Measurements from ENCODE around the gene TRAF5. TPM values are rescaled to one million over a fixed set of nuclear protein-coding genes. Genes with fewer than 3 reads are reported as not detected.
"Not testable (repeated sequence)": the region's sequence is repeated elsewhere in the genome, so short reads cannot be mapped to it uniquely, and the experiment has no call there.

TRAF5 gene
- total and polyA plus RNA-seq, 4 donors, result 4.3 to 25.9 (median 6.5) TPM

DNA sequence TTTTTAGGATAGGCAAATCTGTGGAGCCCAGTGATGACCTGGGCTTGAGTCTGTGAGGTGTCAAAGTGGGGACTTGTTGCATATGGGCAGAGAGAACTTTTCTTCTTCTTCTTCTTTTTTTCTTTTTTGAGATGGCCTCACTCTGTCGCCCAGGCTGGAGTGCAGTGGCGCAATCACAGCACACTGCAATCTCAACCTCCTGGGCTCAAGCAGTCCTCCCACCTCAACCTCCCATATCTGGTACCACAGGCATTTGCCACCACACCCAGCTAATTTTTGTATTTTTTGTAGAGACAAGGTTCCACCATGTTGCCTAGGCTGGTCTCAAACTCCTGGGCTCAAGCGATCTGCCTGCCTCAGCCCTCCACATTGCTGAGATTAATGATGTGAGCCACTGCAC is 85.0 kb downstream of the TRAF5 start:
- no peaks in the 10 kb centered on the region for H3K4me1 ChIP-seq (ENCODE audit: control insufficient read depth in 5 of 5, insufficient read depth in 5 of 5, low read length in 5 of 5)
- WGBS, 2 donors, result 83 to 92% methylated on average over 3 of the region's 3 CpGs

DNA sequence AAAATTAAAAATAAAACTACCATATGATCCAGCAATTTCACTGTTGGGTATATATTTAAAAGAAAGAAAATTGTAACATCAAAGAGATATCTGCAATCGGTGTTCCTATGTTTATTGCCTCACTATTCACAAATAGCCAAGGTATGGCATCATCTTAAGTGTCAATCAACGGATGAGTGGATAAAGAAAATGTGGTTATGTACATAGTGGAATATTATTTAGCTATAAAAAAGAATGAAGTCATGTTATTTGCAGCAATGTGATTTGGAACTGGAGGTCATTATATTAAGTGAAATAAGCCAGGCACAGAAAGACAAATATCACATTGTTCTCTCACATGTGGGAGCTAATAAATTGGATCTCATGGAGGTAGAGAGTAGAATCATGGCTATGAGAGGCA is 89.1 kb downstream of the TRAF5 start:
- TF ChIP-seq, protein P1, sequence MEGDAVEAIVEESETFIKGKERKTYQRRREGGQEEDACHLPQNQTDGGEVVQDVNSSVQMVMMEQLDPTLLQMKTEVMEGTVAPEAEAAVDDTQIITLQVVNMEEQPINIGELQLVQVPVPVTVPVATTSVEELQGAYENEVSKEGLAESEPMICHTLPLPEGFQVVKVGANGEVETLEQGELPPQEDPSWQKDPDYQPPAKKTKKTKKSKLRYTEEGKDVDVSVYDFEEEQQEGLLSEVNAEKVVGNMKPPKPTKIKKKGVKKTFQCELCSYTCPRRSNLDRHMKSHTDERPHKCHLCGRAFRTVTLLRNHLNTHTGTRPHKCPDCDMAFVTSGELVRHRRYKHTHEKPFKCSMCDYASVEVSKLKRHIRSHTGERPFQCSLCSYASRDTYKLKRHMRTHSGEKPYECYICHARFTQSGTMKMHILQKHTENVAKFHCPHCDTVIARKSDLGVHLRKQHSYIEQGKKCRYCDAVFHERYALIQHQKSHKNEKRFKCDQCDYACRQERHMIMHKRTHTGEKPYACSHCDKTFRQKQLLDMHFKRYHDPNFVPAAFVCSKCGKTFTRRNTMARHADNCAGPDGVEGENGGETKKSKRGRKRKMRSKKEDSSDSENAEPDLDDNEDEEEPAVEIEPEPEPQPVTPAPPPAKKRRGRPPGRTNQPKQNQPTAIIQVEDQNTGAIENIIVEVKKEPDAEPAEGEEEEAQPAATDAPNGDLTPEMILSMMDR (IDR thresholded peaks at IDR 0.05; ENCODE audit: control extremely low read depth, extremely low read depth), result no peak
- no peak overlapping the region for H3K27ac ChIP-seq (ENCODE audit: low read depth in 1 of 2, low read length in 1 of 2)
- H3K9ac ChIP-seq (ENCODE audit: insufficient read depth in 1 of 2, low read length in 2 of 2), result no peak overlapping the region
- 93 to 95% methylated on average over 2 of the region's 2 CpGs for WGBS, 2 donors
- peaks cover 0 to 4% (median 0%) of the 10 kb centered on the region in 5 donors for H3K4me1 ChIP-seq (ENCODE audit: control insufficient read depth in 5 of 5, insufficient read depth in 5 of 5, low read length in 5 of 5)
- no peak for DNase-seq
- no peak overlapping the region for H3K4me3 ChIP-seq
- ATAC-seq (ENCODE audit: insufficient read depth, low FRiP score), result no peak
- peaks cover 0 to 3% (median 0%) of the 10 kb centered on the region in 3 donors for H3K27me3 ChIP-seq (ENCODE audit: control insufficient read depth in 3 of 3, insufficient read depth in 3 of 3, low read length in 2 of 3)
- no peaks in the 10 kb centered on the region for H3K9me3 ChIP-seq (ENCODE audit: control insufficient read depth in 4 of 4, insufficient read depth in 3 of 4, low read length in 3 of 4)
- H3K36me3 ChIP-seq (ENCODE audit: control insufficient read depth in 4 of 4, insufficient read depth in 4 of 4, low read length in 4 of 4), result no peaks in the 10 kb centered on the region

More for the DNA sequence above, 85.0 kb downstream of the TRAF5 start:
- Histone ChIP-seq H3K27ac (ENCODE audit: low read depth in 1 of 2, low read length in 1 of 2) (no peak overlapping the region), H3K36me3 (ENCODE audit: control insufficient read depth in 4 of 4, insufficient read depth in 4 of 4, low read length in 4 of 4) (no peaks in the 10 kb centered on the region), H3K4me3 (no peak overlapping the region), H3K9me3 (ENCODE audit: control insufficient read depth in 4 of 4, insufficient read depth in 3 of 4, low read length in 3 of 4) (no peaks in the 10 kb centered on the region), H3K9ac (ENCODE audit: insufficient read depth in 1 of 2, low read length in 2 of 2) (no peak overlapping the region), H3K27me3 (ENCODE audit: control insufficient read depth in 3 of 3, insufficient read depth in 3 of 3, low read length in 2 of 3) (peaks cover 0 to 3% (median 0%) of the 10 kb centered on the region in 3 donors)
- ATAC-seq (ENCODE audit: insufficient read depth, low FRiP score), result no peak
- TF ChIP-seq, protein P1 (IDR thresholded peaks at IDR 0.05; ENCODE audit: control extremely low read depth, extremely low read depth), result no peak
- no peak for DNase-seq

DNA sequence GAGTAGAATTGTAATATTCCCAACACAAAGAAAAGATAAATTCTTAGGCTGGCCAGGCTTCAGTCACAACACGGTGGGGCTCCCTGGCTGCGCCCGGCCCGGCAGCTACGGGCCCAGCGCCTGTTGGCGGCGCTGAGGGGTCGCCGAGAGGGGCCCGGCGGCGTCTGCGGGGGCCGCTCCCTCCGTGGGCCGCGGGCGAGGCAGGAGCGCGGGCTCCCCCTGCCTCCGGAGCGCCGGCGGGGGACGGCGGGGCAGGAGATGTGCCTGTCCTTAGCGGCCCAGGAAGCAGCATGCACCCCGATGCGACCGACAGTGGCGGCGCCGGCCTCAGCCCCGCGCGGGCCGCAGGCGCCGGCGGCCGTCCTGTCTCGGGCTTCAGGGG is 89.6 kb downstream of the TRAF5 start:
- H3K9ac ChIP-seq (ENCODE audit: insufficient read depth in 1 of 2, low read length in 2 of 2); H3K4me3 ChIP-seq; H3K27me3 ChIP-seq (ENCODE audit: control insufficient read depth in 3 of 3, insufficient read depth in 3 of 3, low read length in 2 of 3); H3K36me3 ChIP-seq (ENCODE audit: control insufficient read depth in 4 of 4, insufficient read depth in 4 of 4, low read length in 4 of 4); H3K9me3 ChIP-seq (ENCODE audit: control insufficient read depth in 4 of 4, insufficient read depth in 3 of 4, low read length in 3 of 4); H3K4me1 ChIP-seq (ENCODE audit: control insufficient read depth in 5 of 5, insufficient read depth in 5 of 5, low read length in 5 of 5): not testable (repeated sequence)
- 14 to 17% methylated on average over 26 to 43 of the region's 43 CpGs for WGBS, 2 donors
- ATAC-seq (ENCODE audit: insufficient read depth, low FRiP score) (peak; percentile 27), DNase-seq (peak; percentile 40 to 41 (median 40))
- H3K27ac ChIP-seq (ENCODE audit: low read depth in 1 of 2, low read length in 1 of 2), result peak overlapping the region in 1 of 2 donors; percentile 62

DNA sequence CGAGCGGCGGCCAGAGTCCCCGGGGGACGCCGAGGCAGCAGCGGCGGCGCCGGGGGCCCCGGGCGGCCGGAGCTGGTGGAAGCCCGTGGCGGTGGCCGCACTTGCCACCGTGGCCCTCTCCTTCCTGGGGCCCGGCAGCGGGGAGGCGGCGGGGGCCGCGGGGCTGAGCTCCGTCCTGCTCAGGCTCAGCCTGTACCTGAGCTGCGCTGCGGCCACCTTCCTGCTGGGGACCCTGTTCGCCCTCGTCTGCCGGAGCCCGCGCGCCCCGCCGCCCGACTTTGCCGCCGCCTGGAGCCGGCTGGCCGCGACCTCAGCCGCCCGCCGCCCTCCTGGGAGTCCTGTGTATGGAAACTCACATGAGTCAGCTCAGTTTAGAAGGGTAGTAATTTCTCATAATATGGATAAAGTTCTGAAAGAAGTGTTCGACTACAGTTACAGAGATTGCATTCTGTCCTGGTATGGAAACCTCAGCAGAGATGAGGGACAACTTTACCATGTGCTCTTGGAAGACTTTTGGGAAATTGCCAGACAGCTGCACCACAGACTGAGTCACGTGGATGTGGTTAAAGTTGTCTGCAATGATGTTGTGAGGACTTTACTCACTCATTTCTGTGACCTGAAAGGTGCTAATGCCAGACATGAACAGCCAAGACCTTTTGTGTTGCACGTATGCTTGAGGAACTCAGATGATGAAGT is 90.1 kb downstream of the TRAF5 start:
- not testable (repeated sequence) for H3K27me3 ChIP-seq (ENCODE audit: control insufficient read depth in 3 of 3, insufficient read depth in 3 of 3, low read length in 2 of 3); H3K36me3 ChIP-seq (ENCODE audit: control insufficient read depth in 4 of 4, insufficient read depth in 4 of 4, low read length in 4 of 4); H3K9ac ChIP-seq (ENCODE audit: insufficient read depth in 1 of 2, low read length in 2 of 2); H3K9me3 ChIP-seq (ENCODE audit: control insufficient read depth in 4 of 4, insufficient read depth in 3 of 4, low read length in 3 of 4); H3K4me1 ChIP-seq (ENCODE audit: control insufficient read depth in 5 of 5, insufficient read depth in 5 of 5, low read length in 5 of 5); H3K4me3 ChIP-seq
- peak; percentile 23 to 34 (median 23) for DNase-seq
- peak overlapping the region in 1 of 2 donors; percentile 62 for H3K27ac ChIP-seq (ENCODE audit: low read depth in 1 of 2, low read length in 1 of 2)
- 17 to 34% methylated on average over 33 to 46 of the region's 46 CpGs for WGBS, 2 donors
- ATAC-seq (ENCODE audit: insufficient read depth, low FRiP score), result peak; percentile 41
